Raji (cell line): ENCODE results near the gene TTC13.

Experiments used
- POLR2A ChIP-seq: IDR thresholded peaks from 2 replicates; pipeline ENCODE4 v1.6.1; 2011; ENCODE audit warnings: low read depth, low read length, control low read depth; ENCODE audit not compliant: insufficient read depth

Gene TTC13

DNA sequence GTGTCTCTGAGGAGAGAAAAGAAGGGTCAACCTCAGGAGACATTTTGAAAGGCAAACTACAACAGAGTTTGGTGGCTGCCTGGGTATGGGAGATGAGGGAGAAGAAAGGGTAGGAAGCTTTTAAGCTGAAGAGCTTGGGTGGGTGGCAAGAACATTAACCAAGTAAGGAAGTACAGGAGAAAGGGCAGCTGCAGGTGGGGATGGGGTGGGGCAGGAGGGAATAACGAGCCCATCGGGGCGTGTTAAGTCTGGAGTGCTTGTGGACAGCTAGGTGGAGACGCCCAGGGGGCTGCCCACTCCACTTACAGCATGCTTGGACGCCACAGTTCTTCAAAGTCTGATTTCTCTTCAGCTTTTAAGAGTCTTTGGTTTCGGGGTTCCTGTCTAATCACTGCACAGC lies 42.8 kb downstream of the TTC13 start:
- TF ChIP-seq POLR2A, result no peak

GRCh38 chr1:230930986-230931385 lies 47.7 kb downstream of the TTC13 start:
- no peak for TF ChIP-seq POLR2A

DNA sequence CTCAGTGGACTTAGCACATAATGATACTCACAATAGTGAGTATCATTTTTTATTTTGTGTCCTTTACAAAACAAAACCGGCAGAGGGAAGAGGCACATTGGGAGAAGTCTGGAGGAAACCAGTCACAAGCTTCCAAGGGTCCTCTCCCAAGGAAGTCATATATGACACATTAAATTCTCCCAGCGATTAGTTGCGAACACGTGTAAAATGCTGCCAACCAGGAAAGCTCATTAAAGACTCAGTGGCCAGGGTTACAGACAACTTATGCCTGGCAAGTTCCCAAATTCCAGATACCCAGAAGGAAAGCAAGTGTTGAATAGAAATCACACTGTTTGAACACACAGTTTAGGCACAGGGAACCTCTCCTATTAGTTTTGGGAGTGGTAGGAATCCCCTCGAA lies 52.5 kb downstream of the TTC13 start:
- TF ChIP-seq POLR2A, result no peak

GRCh38 chr1:230925608-230926007 lies 53.1 kb downstream of the TTC13 start:
- no peak for TF ChIP-seq POLR2A

GRCh38 chr1:230923176-230923575 lies 55.5 kb downstream of the TTC13 start:
- no peak for TF ChIP-seq POLR2A

- no peak for TF ChIP-seq POLR2A
Measured at GRCh38 chr1:230922620-230923019, 56.0 kb downstream of the TTC13 start.

- TF ChIP-seq POLR2A, result no peak
Measured at GRCh38 chr1:230919207-230919606, 59.5 kb downstream of the TTC13 start.

- TF ChIP-seq POLR2A, result no peak
Measured at GRCh38 chr1:230917284-230918135, 61.2 kb downstream of the TTC13 start.

DNA sequence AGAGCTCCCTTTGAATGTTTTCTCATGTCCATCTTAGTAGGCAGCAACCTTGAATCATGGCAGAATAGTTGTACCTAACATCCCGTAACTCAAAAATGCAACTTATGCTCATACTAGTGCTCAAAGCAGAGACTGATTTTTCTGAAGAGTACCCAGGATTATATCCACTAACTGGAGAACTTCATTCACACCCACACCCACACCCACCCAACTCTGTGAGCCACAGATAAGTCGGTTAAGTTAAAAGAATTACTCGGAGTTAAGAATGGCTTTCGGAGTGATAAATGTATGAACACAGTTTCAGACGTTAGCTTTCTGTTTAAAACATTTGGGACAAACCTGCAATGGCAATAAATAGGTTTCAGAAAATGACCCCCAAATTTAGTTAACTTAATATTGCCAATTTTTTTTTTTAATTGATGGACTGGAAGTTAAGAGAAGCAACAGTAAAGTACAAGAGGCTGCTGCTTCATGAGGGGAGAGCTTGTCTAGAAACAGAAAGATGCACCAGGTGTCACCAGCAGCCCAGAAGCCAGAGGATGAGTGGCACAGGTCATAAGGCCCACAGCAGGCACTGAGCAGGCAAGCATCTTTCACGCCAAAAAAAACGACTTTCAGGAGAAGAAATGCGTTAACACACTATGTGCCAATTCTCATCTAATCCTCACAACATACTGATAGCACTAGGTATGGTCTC lies 61.9 kb downstream of the TTC13 start:
- TF ChIP-seq POLR2A, result no peak

GRCh38 chr1:230915078-230915477 lies 63.6 kb downstream of the TTC13 start:
- TF ChIP-seq POLR2A, result no peak

DNA sequence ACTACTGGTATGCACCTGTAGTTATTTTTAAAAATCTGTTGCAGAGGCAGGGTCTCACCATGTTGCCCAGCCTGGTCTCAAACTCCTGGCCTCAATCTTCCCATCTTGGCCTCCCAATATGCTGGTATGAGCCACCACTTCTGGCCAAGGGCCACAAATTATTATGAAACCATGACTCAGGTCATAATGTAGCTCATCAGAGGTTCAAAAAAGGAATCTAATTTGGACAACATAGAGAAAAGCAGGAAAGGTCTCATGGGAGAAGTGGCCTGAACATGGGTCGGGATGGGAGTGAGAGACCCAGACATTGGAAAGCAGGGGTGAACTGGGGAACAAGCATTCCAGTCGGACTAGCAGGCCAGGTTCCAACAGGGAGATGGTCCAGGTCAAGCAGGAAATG lies 65.2 kb downstream of the TTC13 start:
- no peak for TF ChIP-seq POLR2A

DNA sequence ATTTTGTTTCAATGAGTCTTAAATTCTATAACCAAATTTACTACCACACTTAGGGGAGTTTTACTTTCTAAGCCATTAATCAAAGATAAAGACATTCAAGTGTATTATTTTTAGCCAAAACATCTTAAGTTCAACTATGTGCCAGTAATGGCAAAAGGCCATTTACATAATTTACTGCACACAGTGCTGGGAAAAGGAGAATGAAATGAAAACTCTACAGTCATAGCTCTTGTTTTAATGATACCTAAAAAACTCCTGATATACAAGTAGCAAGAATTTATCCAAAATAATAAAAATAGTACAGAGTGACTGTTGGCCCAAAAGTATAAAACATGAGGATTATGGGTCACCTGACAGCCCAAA lies 67.9 kb downstream of the TTC13 start:
- TF ChIP-seq POLR2A, result no peak

DNA sequence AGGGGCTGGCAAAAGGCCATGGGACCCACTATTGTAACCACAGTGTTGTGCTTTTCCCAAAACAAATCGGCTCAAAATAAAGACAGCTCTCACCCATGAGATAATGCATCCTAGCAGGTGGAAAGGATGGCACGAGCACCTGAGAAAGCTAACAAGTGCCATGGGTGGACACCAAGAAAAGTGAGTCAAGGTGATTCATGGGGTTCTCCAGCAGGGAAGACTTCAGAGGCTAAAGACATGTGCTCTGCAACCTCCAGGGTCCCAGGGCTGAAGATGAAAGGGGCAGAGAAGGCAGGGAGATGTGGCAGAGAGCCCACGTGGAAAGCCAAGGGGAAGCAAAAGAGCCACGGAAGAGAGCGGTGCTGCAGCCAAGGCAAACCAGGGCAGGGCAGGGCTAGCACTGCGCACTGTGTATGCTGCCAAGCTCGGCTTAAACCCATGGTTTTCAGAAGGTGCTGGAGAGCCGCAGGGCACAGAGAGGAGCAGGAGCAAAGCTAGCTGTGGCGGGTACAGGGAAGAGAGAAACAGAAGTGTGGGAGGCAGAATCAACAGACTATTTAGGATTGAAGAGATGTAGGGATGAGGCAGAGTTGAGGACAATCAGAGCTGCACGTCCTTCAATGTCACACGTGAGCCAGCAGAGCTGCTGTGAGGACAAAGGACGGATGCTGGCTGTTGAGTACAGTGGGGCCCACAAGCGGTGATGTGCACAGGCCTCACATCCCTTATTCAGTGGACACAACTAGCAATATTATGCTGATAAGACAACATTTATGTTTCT lies 68.5 kb downstream of the TTC13 start:
- no peak for TF ChIP-seq POLR2A

- TF ChIP-seq POLR2A, result no peak
Measured at GRCh38 chr1:230907472-230908205, 71.0 kb downstream of the TTC13 start.

DNA sequence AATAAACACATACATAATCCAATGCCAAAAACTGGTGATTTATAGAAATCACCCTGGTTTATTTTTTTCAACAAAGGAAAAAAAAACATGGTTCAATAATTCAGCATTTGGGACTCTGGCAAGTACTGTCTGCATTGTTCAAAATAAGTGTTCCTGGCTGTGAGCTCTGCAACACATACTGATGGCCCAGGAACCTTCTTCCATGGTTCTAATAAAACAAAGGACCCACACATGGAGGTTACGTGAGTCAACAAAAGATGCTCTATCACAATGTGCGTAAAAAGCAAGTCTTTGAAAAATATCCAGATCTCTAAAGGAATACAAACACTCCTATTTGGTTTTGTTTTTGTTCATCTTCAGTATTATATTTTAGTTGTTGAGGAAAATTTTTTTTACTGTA lies 72.4 kb downstream of the TTC13 start:
- no peak for TF ChIP-seq POLR2A
